ENCODE measurements around the gene CHCHD2. TPM values are rescaled to one million over a fixed set of nuclear protein-coding genes. Genes with fewer than 3 reads are reported as not detected.

CHCHD2 gene
- total and polyA plus RNA-seq, 4 donors: 179 to 617 (median 288) TPM

DNA sequence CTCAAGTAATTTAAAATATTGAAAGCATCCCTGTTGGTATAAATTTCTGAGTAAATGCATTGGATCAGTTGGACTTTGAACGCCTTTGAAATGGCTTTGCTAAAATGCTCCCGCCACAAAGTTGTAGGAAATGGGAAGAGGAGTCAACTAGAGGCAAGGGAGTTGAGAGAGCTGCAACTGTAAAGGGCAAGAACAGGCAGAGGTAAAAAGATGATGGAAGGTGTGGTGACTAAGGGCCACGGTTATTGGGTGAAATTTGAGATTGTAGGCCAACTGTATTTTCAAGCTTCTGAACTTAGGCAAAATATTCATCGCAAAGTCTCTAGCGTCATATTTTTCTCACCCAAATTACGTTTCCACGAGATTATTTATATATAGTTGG, 42.8 kb downstream of the CHCHD2 start:
- H3K4me1 ChIP-seq (ENCODE audit: control insufficient read depth in 5 of 5, insufficient read depth in 5 of 5, low read length in 5 of 5): peaks cover 0 to 9% (median 0%) of the 10 kb centered on the region in 5 donors
- H3K27ac ChIP-seq (ENCODE audit: low read depth in 1 of 2, low read length in 1 of 2): peak overlapping the region in 1 of 2 donors; percentile 94
- H3K4me3 ChIP-seq: no peak overlapping the region
- H3K9ac ChIP-seq (ENCODE audit: insufficient read depth in 1 of 2, low read length in 2 of 2): no peak overlapping the region
- H3K27me3 ChIP-seq (ENCODE audit: control insufficient read depth in 3 of 3, insufficient read depth in 3 of 3, low read length in 2 of 3): no peaks in the 10 kb centered on the region
- no peaks in the 10 kb centered on the region for H3K9me3 ChIP-seq (ENCODE audit: control insufficient read depth in 4 of 4, insufficient read depth in 3 of 4, low read length in 3 of 4)
- 75 to 77% methylated on average over 7 of the region's 7 CpGs for WGBS, 2 donors
- peaks cover 13 to 25% (median 20%) of the 10 kb centered on the region in 4 donors for H3K36me3 ChIP-seq (ENCODE audit: control insufficient read depth in 4 of 4, insufficient read depth in 4 of 4, low read length in 4 of 4)
- TF ChIP-seq, protein P1, sequence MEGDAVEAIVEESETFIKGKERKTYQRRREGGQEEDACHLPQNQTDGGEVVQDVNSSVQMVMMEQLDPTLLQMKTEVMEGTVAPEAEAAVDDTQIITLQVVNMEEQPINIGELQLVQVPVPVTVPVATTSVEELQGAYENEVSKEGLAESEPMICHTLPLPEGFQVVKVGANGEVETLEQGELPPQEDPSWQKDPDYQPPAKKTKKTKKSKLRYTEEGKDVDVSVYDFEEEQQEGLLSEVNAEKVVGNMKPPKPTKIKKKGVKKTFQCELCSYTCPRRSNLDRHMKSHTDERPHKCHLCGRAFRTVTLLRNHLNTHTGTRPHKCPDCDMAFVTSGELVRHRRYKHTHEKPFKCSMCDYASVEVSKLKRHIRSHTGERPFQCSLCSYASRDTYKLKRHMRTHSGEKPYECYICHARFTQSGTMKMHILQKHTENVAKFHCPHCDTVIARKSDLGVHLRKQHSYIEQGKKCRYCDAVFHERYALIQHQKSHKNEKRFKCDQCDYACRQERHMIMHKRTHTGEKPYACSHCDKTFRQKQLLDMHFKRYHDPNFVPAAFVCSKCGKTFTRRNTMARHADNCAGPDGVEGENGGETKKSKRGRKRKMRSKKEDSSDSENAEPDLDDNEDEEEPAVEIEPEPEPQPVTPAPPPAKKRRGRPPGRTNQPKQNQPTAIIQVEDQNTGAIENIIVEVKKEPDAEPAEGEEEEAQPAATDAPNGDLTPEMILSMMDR (IDR thresholded peaks at IDR 0.05; ENCODE audit: control extremely low read depth, extremely low read depth): no peak
- ATAC-seq (ENCODE audit: insufficient read depth, low FRiP score) (no peak), DNase-seq (no peak)

DNA sequence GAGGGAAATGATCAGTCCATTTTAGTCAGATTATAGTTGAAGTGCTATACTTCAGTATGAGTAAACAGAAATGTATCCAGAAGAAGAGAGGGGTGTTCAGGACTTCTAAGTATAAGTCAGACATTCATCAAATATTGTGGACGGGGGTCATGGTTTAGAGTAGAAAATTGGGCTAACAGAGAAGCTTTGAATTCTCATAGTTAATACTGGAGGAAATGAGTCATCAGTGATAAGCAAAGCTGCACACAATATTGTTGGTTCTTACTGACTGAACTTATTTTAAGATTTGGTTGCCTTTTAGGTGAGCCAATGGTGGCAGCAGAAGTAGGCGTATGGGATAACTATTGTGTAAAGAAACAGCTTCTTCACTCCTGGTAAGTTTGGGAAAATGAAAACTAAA, 43.9 kb downstream of the CHCHD2 start:
- Histone ChIP-seq H3K27ac (ENCODE audit: low read depth in 1 of 2, low read length in 1 of 2) (peak overlapping the region in 1 of 2 donors; percentile 68), H3K27me3 (ENCODE audit: control insufficient read depth in 3 of 3, insufficient read depth in 3 of 3, low read length in 2 of 3) (no peaks in the 10 kb centered on the region), H3K4me1 (ENCODE audit: control insufficient read depth in 5 of 5, insufficient read depth in 5 of 5, low read length in 5 of 5) (peaks cover 0 to 9% (median 0%) of the 10 kb centered on the region in 5 donors), H3K4me3 (no peak overlapping the region), H3K36me3 (ENCODE audit: control insufficient read depth in 4 of 4, insufficient read depth in 4 of 4, low read length in 4 of 4) (peaks cover 17 to 31% (median 24%) of the 10 kb centered on the region in 4 donors), H3K9me3 (ENCODE audit: control insufficient read depth in 4 of 4, insufficient read depth in 3 of 4, low read length in 3 of 4) (no peaks in the 10 kb centered on the region), H3K9ac (ENCODE audit: insufficient read depth in 1 of 2, low read length in 2 of 2) (no peak overlapping the region)
- DNase-seq: no peak
- 76 to 78% methylated on average over 2 of the region's 2 CpGs for WGBS, 2 donors
- TF ChIP-seq, protein P1 (IDR thresholded peaks at IDR 0.05; ENCODE audit: control extremely low read depth, extremely low read depth): no peak
- ATAC-seq (ENCODE audit: insufficient read depth, low FRiP score): no peak

DNA sequence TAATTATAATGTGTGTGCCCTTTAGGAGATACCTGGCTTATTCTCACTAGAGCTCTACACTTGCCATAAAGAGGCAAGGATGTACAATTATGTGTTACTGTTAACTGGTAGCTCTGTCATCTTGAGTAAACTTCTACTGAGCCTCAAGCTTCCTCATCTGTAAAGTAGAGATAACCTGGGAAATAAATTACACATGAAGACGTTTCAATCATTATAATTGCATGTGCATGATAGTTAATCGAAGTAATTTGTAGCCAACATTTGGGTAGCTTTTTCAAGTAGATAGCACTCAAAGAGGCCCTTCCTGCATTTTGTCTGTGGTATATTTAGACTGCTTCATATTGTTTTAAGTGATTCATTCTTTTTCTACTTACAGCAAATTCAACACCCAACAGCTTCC, 52.3 kb downstream of the CHCHD2 start:
- Histone ChIP-seq H3K4me3 (no peak overlapping the region), H3K36me3 (ENCODE audit: control insufficient read depth in 4 of 4, insufficient read depth in 4 of 4, low read length in 4 of 4) (peaks cover 19 to 37% (median 26%) of the 10 kb centered on the region in 4 donors), H3K27ac (ENCODE audit: low read depth in 1 of 2, low read length in 1 of 2) (no peak overlapping the region), H3K9ac (ENCODE audit: insufficient read depth in 1 of 2, low read length in 2 of 2) (no peak overlapping the region), H3K4me1 (ENCODE audit: control insufficient read depth in 5 of 5, insufficient read depth in 5 of 5, low read length in 5 of 5) (peaks cover 4 to 16% (median 7%) of the 10 kb centered on the region in 5 donors), H3K9me3 (ENCODE audit: control insufficient read depth in 4 of 4, insufficient read depth in 3 of 4, low read length in 3 of 4) (no peaks in the 10 kb centered on the region), H3K27me3 (ENCODE audit: control insufficient read depth in 3 of 3, insufficient read depth in 3 of 3, low read length in 2 of 3) (no peaks in the 10 kb centered on the region)
- WGBS, 2 donors: 81 to 86% methylated on average over 2 of the region's 2 CpGs
- TF ChIP-seq, protein P1 (IDR thresholded peaks at IDR 0.05; ENCODE audit: control extremely low read depth, extremely low read depth): no peak
- DNase-seq (no peak), ATAC-seq (ENCODE audit: insufficient read depth, low FRiP score) (no peak)

DNA sequence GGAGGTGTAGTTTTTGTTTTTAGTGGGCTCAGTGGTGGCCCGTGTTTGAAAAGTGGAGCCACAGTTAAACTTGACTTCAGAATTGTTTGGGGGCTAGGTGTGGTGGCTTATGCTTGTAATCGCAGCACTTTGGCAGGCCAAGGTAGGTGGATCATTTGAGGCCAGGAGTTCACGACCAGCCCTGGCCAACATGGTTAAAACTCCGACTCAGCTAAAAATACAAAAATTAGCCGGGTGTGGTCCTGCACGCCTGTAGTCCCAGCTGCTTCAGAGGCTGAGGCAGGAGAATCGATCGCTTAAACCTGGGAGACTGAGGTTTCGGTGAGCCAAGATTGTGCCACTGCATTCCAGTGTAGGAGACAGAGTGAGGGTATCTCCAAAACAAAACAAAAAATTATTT, 52.9 kb downstream of the CHCHD2 start:
- H3K9ac ChIP-seq (ENCODE audit: insufficient read depth in 1 of 2, low read length in 2 of 2): no peak overlapping the region
- no peak overlapping the region for H3K4me3 ChIP-seq
- DNase-seq: no peak

More for the DNA sequence above, 52.9 kb downstream of the CHCHD2 start:
- TF ChIP-seq, protein P1 (IDR thresholded peaks at IDR 0.05; ENCODE audit: control extremely low read depth, extremely low read depth): no peak
- WGBS, 2 donors: 87% methylated on average over 9 of the region's 9 CpGs
- Histone ChIP-seq H3K4me1 (ENCODE audit: control insufficient read depth in 5 of 5, insufficient read depth in 5 of 5, low read length in 5 of 5) (peaks cover 4 to 19% (median 7%) of the 10 kb centered on the region in 5 donors), H3K36me3 (ENCODE audit: control insufficient read depth in 4 of 4, insufficient read depth in 4 of 4, low read length in 4 of 4) (peaks cover 19 to 35% (median 22%) of the 10 kb centered on the region in 4 donors), H3K27ac (ENCODE audit: low read depth in 1 of 2, low read length in 1 of 2) (no peak overlapping the region), H3K9me3 (ENCODE audit: control insufficient read depth in 4 of 4, insufficient read depth in 3 of 4, low read length in 3 of 4) (no peaks in the 10 kb centered on the region), H3K27me3 (ENCODE audit: control insufficient read depth in 3 of 3, insufficient read depth in 3 of 3, low read length in 2 of 3) (no peaks in the 10 kb centered on the region)
- ATAC-seq (ENCODE audit: insufficient read depth, low FRiP score): no peak
